ENCODE measurements around the gene DLG2. TPM values are rescaled to one million over a fixed set of nuclear protein-coding genes. Genes with fewer than 3 reads are reported as not detected.

Gene DLG2
- total RNA-seq, 1 donor from 2014 or later: 1.8 TPM

- H3K9me3 ChIP-seq (ENCODE audit: insufficient read depth, low read depth, low read length): no peaks in the 10 kb centered on the region
- H3K27ac ChIP-seq (ENCODE audit: low read depth, low read length): no peak overlapping the region
- no peaks in the 10 kb centered on the region for H3K27me3 Mint-ChIP-seq (ENCODE audit: low read depth, unreplicated experiment)
- FAIRE-seq (no peak), DNase-seq (ENCODE audit: low read depth) (no peak)
- no peak for TF ChIP-seq EZH2 (IDR thresholded peaks at IDR 0.05; ENCODE audit: insufficient read depth, low read length)
- no peak for TF ChIP-seq CTCF (IDR thresholded peaks at IDR 0.05; ENCODE audit: insufficient read depth, low read depth, low read length)
- peaks cover 2% of the 10 kb centered on the region for H3K4me1 Mint-ChIP-seq (ENCODE audit: low read depth, unreplicated experiment)
- no peaks in the 10 kb centered on the region for H3K79me2 ChIP-seq (ENCODE audit: insufficient read depth, low read length)
- no peaks in the 10 kb centered on the region for H3K36me3 Mint-ChIP-seq (ENCODE audit: low read depth, unreplicated experiment)
- no peak overlapping the region for H3K9ac ChIP-seq (ENCODE audit: low read length)
- no peaks in the 10 kb centered on the region for H3K36me3 ChIP-seq (ENCODE audit: insufficient read depth, low read length)
- H3K27me3 ChIP-seq (ENCODE audit: insufficient read depth, low read length): no peaks in the 10 kb centered on the region
- H3K4me1 ChIP-seq (ENCODE audit: insufficient read depth, low read length): no peaks in the 10 kb centered on the region
- H3K4me3 Mint-ChIP-seq (ENCODE audit: unreplicated experiment): no peak overlapping the region
- no peaks in the 10 kb centered on the region for H4K20me1 ChIP-seq (ENCODE audit: insufficient read depth, low read length)
- no peak overlapping the region for H2AFZ ChIP-seq (ENCODE audit: low read depth, low read length)
- H3K9me3 Mint-ChIP-seq (ENCODE audit: unreplicated experiment): no peaks in the 10 kb centered on the region
- H3K27ac Mint-ChIP-seq (ENCODE audit: unreplicated experiment): no peak overlapping the region
- no peak overlapping the region for H3K4me3 ChIP-seq (ENCODE audit: insufficient read depth, low read depth, low read length)
- no peak overlapping the region for H3K4me2 ChIP-seq (ENCODE audit: low read length)
Observed at GRCh38 chr11:85569525-85569924, 57.6 kb downstream of the DLG2 start.

GRCh38 chr11:85558411-85558810 lies 68.7 kb downstream of the DLG2 start:
- H3K36me3 Mint-ChIP-seq (ENCODE audit: low read depth, unreplicated experiment): no peaks in the 10 kb centered on the region
- DNase-seq (ENCODE audit: low read depth): no peak

More at GRCh38 chr11:85558411-85558810, 68.7 kb downstream of the DLG2 start:
- Histone ChIP-seq H3K4me2 (ENCODE audit: low read length) (no peak overlapping the region), H3K4me3 (ENCODE audit: insufficient read depth, low read depth, low read length) (no peak overlapping the region), H3K36me3 (ENCODE audit: insufficient read depth, low read length) (no peaks in the 10 kb centered on the region), H3K4me1 (ENCODE audit: insufficient read depth, low read length) (no peaks in the 10 kb centered on the region), H3K27ac (ENCODE audit: low read depth, low read length) (no peak overlapping the region), H2AFZ (ENCODE audit: low read depth, low read length) (no peak overlapping the region), H3K79me2 (ENCODE audit: insufficient read depth, low read length) (no peaks in the 10 kb centered on the region), H3K27me3 (ENCODE audit: insufficient read depth, low read length) (no peaks in the 10 kb centered on the region), H3K9me3 (ENCODE audit: insufficient read depth, low read depth, low read length) (no peaks in the 10 kb centered on the region), H3K9ac (ENCODE audit: low read length) (no peak overlapping the region), H4K20me1 (ENCODE audit: insufficient read depth, low read length) (no peaks in the 10 kb centered on the region)
- H3K27ac Mint-ChIP-seq (ENCODE audit: unreplicated experiment): no peak overlapping the region
- no peaks in the 10 kb centered on the region for H3K4me1 Mint-ChIP-seq (ENCODE audit: low read depth, unreplicated experiment)
- H3K27me3 Mint-ChIP-seq (ENCODE audit: low read depth, unreplicated experiment): no peaks in the 10 kb centered on the region
- TF ChIP-seq CTCF (IDR thresholded peaks at IDR 0.05; ENCODE audit: insufficient read depth, low read depth, low read length) (no peak), EZH2 (IDR thresholded peaks at IDR 0.05; ENCODE audit: insufficient read depth, low read length) (no peak)
- no peak for FAIRE-seq
- no peak overlapping the region for H3K4me3 Mint-ChIP-seq (ENCODE audit: unreplicated experiment)
- peaks cover 2% of the 10 kb centered on the region for H3K9me3 Mint-ChIP-seq (ENCODE audit: unreplicated experiment)
